B cell (primary cell): ENCODE results near the gene NCDN.

Source experiments
- CTCF ChIP-seq: fragments of 200-600 bp; IDR thresholded peaks from one replicate; pipeline ENCODE4 v1.8.0; 2022; ENCODE audit warnings: antibody characterized with exemption, mild to moderate bottlenecking
- EZH2 ChIP-seq: IDR thresholded peaks from 2 replicates; pipeline ENCODE4 v1.6.1; 2012; ENCODE audit warnings: borderline replicate concordance, low read depth, mild to moderate bottlenecking, moderate library complexity, low read length; ENCODE audit not compliant: insufficient read depth, poor library complexity, severe bottlenecking

- TF ChIP-seq CTCF = no peak
- no peak for TF ChIP-seq EZH2
Observed at GRCh38 chr1:35530946-35531345, 26.7 kb upstream of the NCDN start.
